Osteocyte (in vitro differentiated cells): ENCODE results near the gene COL6A6. TPM values are rescaled to one million over a fixed set of nuclear protein-coding genes. Genes with fewer than 3 reads are reported as not detected.

Experiments
- DNase-seq: peaks from one replicate; pipeline ENCODE4 v3.0.0; 2021; ENCODE audit warnings: mixed read lengths; ENCODE audit not compliant: unreplicated experiment; ENCODE audit errors: extremely low spot score
- H3K27ac Mint-ChIP-seq: one replicate; pipeline ENCODE4 v1.8.0; 2021; ENCODE audit warnings: mild to moderate bottlenecking, mixed read lengths; ENCODE audit not compliant: unreplicated experiment
- H3K27me3 Mint-ChIP-seq: one replicate; pipeline ENCODE4 v1.8.0; 2021; ENCODE audit warnings: mixed read lengths; ENCODE audit not compliant: unreplicated experiment
- H3K36me3 Mint-ChIP-seq: one replicate; pipeline ENCODE4 v1.8.0; 2021; ENCODE audit warnings: mixed read lengths; ENCODE audit not compliant: unreplicated experiment
- H3K4me1 Mint-ChIP-seq: one replicate; pipeline ENCODE4 v1.8.0; 2021; ENCODE audit warnings: mixed read lengths; ENCODE audit not compliant: unreplicated experiment
- H3K4me3 Mint-ChIP-seq: one replicate; pipeline ENCODE4 v1.8.0; 2021; ENCODE audit warnings: mild to moderate bottlenecking, moderate library complexity, mixed read lengths; ENCODE audit not compliant: unreplicated experiment
- H3K9me3 Mint-ChIP-seq: one replicate; pipeline ENCODE4 v1.8.0; 2021; ENCODE audit warnings: mixed read lengths; ENCODE audit not compliant: unreplicated experiment
- long read RNA-seq: library from polyadenylated mRNA; unstranded; transcript quantifications from one replicate; pipeline ENCODE4 v2.0.0, GENCODE V29; 2021
- total RNA-seq: library from RNA; stranded (reverse); gene quantifications from 2 replicates; pipeline ENCODE4 v1.2.1, GENCODE V29; 2021
- TF ChIP-seq, protein P1 (sequence below): fragments of 200-600 bp; sonication (generic); IDR thresholded peaks from 2 replicates; pipeline ENCODE4 v1.5.0; 2021; ENCODE audit warnings: antibody characterized with exemption, mild to moderate bottlenecking, moderate library complexity

Gene COL6A6, protein sequence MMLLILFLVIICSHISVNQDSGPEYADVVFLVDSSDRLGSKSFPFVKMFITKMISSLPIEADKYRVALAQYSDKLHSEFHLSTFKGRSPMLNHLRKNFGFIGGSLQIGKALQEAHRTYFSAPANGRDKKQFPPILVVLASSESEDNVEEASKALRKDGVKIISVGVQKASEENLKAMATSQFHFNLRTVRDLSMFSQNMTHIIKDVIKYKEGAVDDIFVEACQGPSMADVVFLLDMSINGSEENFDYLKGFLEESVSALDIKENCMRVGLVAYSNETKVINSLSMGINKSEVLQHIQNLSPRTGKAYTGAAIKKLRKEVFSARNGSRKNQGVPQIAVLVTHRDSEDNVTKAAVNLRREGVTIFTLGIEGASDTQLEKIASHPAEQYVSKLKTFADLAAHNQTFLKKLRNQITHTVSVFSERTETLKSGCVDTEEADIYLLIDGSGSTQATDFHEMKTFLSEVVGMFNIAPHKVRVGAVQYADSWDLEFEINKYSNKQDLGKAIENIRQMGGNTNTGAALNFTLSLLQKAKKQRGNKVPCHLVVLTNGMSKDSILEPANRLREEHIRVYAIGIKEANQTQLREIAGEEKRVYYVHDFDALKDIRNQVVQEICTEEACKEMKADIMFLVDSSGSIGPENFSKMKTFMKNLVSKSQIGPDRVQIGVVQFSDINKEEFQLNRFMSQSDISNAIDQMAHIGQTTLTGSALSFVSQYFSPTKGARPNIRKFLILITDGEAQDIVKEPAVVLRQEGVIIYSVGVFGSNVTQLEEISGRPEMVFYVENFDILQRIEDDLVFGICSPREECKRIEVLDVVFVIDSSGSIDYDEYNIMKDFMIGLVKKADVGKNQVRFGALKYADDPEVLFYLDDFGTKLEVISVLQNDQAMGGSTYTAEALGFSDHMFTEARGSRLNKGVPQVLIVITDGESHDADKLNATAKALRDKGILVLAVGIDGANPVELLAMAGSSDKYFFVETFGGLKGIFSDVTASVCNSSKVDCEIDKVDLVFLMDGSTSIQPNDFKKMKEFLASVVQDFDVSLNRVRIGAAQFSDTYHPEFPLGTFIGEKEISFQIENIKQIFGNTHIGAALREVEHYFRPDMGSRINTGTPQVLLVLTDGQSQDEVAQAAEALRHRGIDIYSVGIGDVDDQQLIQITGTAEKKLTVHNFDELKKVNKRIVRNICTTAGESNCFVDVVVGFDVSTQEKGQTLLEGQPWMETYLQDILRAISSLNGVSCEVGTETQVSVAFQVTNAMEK (N-terminal part only)
- not detected in 2 replicates for total RNA-seq
- long read RNA-seq: 0 reads

DNA sequence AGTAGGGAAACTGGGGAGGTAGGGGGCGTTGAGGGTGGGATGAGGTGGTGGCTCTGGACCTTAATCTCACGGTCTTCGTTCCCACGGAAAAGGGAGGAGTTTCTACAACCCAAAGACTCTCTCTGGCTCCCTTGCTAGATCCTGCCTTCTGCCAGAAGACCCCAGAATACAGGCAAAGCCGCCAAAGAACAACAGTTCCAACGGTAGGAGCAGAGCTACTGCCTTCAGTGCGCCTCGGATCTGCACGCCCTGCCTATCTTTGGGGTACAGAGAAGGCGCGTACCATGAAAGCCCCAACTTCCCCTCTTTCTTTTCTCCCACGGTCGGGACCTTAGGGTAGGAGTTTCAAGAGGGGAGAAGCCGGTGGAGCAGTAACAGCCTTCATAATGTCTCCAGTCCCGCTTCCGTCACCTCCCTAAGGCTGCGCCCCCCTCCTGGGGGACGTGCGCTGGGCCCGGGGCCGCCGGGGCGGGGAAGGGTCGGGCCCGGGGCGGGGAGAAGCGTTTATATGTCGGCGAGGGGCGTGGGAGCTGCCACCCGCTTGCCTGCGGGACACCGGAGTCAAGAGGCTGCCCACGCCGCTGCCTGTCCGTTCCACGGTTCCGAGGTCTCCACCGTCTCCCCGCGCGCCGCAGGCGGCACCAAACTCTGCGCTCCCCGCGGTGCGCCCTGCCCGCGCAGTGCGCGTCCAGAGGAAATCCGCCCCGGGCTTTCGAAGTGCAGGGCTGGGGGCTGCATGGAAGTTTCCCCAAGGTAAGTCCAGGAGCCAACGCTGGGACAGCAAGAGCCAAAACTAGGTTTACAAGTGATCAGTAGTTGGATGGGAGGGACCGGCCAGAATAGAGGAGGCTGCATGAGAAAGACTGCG, at the start of gene COL6A6:
TSS of gene COL6A6 (plus strand) at position 533 of the 868 bp plus-strand sequence. CDS start 43,188 bp downstream, outside the sequence.
- H3K27ac Mint-ChIP-seq: no peak within 1 kb of the TSS
- H3K9me3 Mint-ChIP-seq: no peaks in the 10 kb centered on the region
- H3K27me3 Mint-ChIP-seq: peaks cover 38% of the 10 kb centered on the region
- H3K36me3 Mint-ChIP-seq: no peaks in the 10 kb centered on the region
- H3K4me3 Mint-ChIP-seq: no peak within 1 kb of the TSS
- TF ChIP-seq, protein P1, sequence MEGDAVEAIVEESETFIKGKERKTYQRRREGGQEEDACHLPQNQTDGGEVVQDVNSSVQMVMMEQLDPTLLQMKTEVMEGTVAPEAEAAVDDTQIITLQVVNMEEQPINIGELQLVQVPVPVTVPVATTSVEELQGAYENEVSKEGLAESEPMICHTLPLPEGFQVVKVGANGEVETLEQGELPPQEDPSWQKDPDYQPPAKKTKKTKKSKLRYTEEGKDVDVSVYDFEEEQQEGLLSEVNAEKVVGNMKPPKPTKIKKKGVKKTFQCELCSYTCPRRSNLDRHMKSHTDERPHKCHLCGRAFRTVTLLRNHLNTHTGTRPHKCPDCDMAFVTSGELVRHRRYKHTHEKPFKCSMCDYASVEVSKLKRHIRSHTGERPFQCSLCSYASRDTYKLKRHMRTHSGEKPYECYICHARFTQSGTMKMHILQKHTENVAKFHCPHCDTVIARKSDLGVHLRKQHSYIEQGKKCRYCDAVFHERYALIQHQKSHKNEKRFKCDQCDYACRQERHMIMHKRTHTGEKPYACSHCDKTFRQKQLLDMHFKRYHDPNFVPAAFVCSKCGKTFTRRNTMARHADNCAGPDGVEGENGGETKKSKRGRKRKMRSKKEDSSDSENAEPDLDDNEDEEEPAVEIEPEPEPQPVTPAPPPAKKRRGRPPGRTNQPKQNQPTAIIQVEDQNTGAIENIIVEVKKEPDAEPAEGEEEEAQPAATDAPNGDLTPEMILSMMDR: no peak
- no peak for DNase-seq
- no peaks in the 10 kb centered on the region for H3K4me1 Mint-ChIP-seq

DNA sequence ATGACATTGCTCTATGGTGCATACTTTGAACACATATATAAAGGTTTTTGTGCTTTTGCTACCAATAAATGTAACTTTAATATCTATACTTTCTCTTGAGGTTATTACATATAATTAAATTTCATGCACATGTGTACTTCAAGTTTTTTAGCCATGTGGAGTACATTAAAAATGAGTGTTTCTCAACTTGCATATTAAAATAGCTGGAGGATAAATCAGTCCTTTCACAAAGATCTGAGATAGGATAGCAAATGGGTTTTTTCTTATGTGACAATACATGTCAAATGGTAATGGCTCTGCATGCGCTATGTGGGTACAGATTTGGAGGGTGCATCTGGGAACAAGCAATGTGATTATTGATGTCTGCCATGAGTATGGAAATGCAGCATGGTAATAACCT, 48.7 kb upstream of the COL6A6 start:
- no peaks in the 10 kb centered on the region for H3K4me1 Mint-ChIP-seq
- peaks cover 5% of the 10 kb centered on the region for H3K27me3 Mint-ChIP-seq
- H3K36me3 Mint-ChIP-seq: no peaks in the 10 kb centered on the region
- TF ChIP-seq, protein P1: no peak
- H3K9me3 Mint-ChIP-seq: no peaks in the 10 kb centered on the region
- no peak overlapping the region for H3K4me3 Mint-ChIP-seq
- no peak for DNase-seq
- no peak overlapping the region for H3K27ac Mint-ChIP-seq

DNA sequence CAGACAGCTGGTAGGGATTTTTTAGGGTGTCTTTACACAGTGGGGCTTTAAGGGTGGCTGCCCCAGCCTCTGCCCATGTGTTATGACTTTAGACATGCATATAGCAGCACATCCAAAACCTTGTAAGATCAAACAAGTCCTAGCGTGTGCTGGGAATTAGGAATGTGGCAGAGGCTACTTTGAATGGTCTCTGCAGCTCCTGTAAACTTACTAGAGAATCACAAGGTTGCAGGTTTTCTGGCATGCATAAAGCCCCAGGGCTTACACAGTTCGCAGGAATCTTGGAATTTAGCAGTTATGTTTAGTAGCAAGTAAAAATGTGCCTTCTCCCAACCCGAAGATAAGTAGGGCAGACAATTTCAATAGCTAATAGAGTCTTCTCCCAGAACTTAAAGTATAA, 46.9 kb upstream of the COL6A6 start:
- no peaks in the 10 kb centered on the region for H3K9me3 Mint-ChIP-seq
- H3K36me3 Mint-ChIP-seq: no peaks in the 10 kb centered on the region
- H3K4me3 Mint-ChIP-seq: no peak overlapping the region
- TF ChIP-seq, protein P1: no peak
- DNase-seq: no peak
- no peaks in the 10 kb centered on the region for H3K4me1 Mint-ChIP-seq
- peaks cover 5% of the 10 kb centered on the region for H3K27me3 Mint-ChIP-seq
- H3K27ac Mint-ChIP-seq: no peak overlapping the region

DNA sequence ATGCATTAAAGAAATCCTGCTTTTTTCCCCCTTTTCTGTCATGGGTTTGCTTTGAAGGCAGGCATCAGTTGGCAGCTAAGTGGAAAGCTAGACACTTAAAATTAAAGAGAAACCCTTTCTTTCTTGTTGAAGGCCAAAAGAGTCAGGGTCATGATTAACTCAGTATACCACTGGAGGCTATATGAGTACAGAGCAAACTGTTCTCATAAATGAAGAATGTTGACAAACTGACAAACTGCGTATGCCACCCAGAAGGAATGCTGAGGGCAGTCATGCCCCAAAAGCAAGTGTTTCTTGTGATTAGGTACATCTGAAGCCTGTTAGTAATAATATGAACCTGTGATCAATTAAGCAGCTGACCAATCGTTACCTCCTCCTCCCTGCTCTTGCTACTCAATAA, 43.6 kb upstream of the COL6A6 start:
- TF ChIP-seq, protein P1: no peak
- no peak overlapping the region for H3K27ac Mint-ChIP-seq
- DNase-seq: no peak
- H3K36me3 Mint-ChIP-seq: no peaks in the 10 kb centered on the region
- H3K4me1 Mint-ChIP-seq: no peaks in the 10 kb centered on the region
- no peak overlapping the region for H3K4me3 Mint-ChIP-seq
- H3K9me3 Mint-ChIP-seq: no peaks in the 10 kb centered on the region
- peaks cover 5% of the 10 kb centered on the region for H3K27me3 Mint-ChIP-seq
